ENCODE data around the gene AGFG2.
"Not testable (repeated sequence)": the region's sequence is repeated elsewhere in the genome, so short reads cannot be mapped to it uniquely, and the experiment has no call there.

AGFG2 gene

DNA sequence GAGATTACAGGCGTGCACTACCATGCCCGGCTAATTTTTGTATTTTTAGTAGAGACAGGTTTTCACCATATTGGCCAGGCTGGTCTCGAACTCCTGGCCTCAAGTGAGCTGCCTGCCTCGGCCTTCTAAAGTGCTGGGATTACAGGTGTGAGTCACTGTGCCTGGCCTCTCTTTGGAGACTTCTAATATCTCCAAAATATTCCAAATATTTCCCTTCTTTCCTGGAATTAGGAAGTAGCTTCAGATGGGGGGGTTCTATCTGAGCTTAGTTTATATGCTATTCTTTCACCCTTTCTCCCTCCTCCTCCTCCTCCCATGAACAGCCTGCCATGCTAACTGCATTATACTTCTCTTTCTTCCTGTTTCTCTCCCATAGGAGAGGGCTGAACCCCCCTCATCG, 9.4 kb downstream of the AGFG2 start:
- DNase-seq (ENCODE audit: low spot score) = not testable (repeated sequence)

GRCh38 chr7:100552532-100552931, 13.5 kb downstream of the AGFG2 start:
- no peak for DNase-seq (ENCODE audit: low spot score)

GRCh38 chr7:100553032-100553431, 14.0 kb downstream of the AGFG2 start:
- DNase-seq (ENCODE audit: low spot score) = no peak

DNA sequence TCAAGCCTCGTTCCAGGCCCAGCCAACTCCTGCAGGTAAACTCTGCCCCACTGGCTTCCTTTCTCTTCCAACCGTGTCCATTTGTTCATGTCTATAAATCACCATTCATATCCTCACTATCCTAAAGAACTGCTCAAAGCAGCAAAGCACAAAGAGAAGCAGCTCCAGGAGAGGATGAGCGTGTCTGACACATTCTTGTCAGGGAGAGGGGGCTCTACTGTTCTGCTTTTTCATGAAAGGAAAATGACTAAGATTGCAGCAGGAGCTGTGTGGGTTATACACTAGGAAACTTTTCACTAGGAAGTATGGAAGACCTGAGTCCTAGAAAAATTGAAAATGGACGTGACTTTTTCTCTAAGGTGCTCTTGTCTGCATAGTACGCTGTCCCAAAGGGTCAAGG, 16.7 kb downstream of the AGFG2 start:
- no peak for DNase-seq (ENCODE audit: low spot score)

DNA sequence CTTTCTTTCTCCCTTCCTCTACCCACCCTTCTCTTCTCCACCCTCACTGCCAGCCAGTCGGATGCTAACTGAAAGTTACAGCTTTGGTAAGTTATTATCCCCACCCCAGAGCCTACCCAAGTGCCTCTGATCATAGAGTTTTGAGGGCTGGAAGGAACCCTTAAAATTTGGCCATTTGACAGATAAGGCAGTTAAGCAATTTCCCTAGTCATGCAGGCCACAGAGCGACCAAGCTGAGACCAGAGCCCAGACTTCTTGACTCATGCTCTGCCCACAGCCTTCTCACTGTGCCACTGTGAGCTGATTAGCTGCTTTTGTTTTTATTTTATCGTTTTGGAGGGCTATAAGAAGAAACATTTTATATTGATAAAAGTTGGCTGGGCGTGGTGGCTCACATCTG, 17.5 kb downstream of the AGFG2 start:
- no peak for DNase-seq (ENCODE audit: low spot score)

- DNase-seq (ENCODE audit: low spot score) = no peak
Measured at GRCh38 chr7:100559127-100559526, 20.1 kb downstream of the AGFG2 start.

GRCh38 chr7:100561491-100562194, 22.6 kb downstream of the AGFG2 start:
- no peak for DNase-seq (ENCODE audit: low spot score)

DNA sequence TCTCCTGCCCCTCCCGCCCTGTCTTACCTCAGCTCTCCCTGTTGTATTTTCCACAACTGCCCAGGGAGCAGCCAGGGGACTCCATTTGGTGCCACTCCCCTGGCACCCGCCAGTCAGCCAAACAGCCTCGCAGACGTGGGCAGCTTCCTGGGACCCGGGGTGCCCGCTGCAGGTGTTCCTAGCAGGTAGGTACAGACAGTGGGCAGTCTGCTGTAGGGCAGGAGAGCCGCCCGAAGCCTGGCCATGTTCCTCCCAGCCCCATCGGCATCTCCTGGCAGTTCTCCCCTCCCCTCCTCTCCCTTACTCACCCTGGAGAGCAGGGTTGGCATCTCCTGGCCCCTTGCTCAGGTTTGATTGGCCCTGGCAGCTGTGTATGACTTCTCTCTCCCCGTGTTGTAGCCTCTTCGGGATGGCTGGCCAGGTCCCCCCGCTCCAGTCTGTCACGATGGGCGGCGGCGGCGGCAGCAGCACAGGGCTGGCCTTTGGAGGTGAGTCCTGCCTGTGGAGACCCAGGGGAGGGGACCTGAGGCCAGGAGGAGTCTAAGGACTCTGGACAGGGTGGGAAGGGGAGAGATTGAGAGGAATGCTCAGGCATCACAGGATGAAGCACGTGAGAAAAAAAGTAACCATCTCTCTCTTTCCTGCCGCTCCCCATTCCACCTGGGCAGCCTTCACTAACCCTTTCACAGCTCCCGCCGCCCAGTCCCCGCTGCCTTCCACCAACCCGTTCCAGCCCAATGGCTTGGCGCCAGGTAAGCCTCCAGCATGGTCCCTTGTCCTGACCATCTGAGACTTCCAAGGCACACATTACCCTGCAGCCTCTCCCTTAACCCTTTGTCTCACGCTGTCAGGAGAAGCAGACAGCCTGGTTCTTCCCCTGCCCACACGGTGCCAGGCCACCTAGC, 23.4 kb downstream of the AGFG2 start:
- DNase-seq (ENCODE audit: low spot score) = no peak

- DNase-seq (ENCODE audit: low spot score) = no peak
Measured at GRCh38 chr7:100563100-100563564, 24.1 kb downstream of the AGFG2 start.

GRCh38 chr7:100563809-100564400, 24.9 kb downstream of the AGFG2 start:
- peak; percentile 62 for DNase-seq (ENCODE audit: low spot score)

GRCh38 chr7:100564405-100564804, 25.4 kb downstream of the AGFG2 start:
- DNase-seq (ENCODE audit: low spot score) = not testable (repeated sequence)

- DNase-seq (ENCODE audit: low spot score) = no peak
Measured at GRCh38 chr7:100565133-100565571, 26.1 kb downstream of the AGFG2 start.

DNA sequence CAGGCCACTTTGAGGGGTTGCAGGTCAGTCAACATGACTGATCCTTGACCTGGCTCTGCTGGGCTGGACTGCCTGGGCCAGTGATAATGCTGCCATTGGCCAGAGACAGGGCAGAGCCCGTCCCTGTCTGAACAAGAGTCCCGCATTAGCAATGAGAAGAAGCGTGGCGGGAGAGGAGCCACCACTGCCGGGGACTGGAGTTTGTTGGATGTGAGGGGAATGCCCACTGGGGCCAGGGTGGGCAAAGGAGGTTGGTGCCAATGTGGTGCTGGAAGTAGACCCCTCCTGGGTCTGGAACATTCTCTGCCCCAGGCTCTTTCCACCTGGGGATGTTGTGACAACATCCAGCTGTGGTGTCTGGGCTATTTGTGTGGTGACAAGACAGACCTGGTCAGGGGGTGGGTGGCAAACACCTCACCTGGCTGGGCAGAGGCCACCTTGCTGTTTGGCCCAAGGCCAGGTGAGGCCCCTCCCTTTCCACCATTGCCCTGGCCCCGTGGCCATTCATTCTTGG, 27.1 kb downstream of the AGFG2 start:
- DNase-seq (ENCODE audit: low spot score) = no peak

GRCh38 chr7:100567031-100567730, 28.2 kb downstream of the AGFG2 start:
- no peak for DNase-seq (ENCODE audit: low spot score)

DNA sequence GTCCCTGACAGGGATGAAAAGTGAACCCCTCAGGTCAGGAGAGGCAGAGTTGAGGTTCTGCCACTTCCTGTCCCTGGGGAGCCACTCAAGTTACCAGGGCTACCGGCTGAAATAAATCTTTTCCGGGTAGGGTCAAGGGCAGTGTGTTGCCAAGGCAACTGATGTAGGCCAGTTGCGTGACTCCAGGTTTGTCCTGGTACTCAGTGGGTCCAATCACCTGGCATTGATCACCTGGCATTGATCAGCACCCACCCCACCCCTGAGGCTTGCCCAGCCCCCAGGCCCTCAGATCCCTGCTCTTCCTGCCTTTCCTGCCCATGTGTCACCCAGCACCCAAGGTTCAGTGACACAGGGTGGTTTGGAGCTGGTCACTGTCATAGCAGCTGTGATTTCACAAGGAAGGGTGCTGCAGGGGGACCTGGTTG, 28.8 kb downstream of the AGFG2 start:
- no peak for DNase-seq (ENCODE audit: low spot score)

DNA sequence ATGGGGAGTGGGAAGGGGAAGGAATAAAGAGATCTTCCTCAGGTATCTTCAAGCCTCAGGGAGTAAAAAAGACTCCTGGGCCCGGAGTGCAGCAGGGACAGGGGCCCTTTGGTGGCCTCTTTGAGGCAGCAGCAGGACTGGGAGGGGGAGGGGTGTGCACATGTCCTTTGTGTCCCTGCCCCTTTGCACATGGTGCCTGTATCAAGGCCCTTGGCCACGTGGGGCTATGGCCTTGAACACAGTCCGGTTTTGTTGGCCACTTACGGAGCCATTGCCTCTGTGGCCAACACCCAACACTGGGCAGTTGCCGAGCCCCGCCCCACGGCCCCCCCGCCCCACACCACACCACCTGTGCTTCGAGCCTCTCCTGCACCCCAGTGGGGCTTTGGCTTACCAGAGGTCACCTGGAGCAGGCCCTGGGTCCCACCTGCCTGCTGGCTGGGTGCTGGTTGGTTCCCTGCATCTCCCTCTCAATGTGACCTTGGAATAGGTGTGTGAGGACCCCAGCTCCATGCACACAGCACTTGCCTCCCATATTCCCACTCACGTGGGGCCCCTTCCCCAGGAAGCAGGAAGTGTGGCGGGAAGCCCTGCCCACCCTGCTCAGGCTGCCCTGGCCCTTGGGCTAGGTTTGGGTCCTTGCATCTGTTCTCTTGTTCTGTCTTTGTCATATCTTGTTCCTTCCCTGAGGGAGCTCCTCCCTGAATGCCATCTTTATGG, 29.3 kb downstream of the AGFG2 start:
- DNase-seq (ENCODE audit: low spot score) = no peak

DNA sequence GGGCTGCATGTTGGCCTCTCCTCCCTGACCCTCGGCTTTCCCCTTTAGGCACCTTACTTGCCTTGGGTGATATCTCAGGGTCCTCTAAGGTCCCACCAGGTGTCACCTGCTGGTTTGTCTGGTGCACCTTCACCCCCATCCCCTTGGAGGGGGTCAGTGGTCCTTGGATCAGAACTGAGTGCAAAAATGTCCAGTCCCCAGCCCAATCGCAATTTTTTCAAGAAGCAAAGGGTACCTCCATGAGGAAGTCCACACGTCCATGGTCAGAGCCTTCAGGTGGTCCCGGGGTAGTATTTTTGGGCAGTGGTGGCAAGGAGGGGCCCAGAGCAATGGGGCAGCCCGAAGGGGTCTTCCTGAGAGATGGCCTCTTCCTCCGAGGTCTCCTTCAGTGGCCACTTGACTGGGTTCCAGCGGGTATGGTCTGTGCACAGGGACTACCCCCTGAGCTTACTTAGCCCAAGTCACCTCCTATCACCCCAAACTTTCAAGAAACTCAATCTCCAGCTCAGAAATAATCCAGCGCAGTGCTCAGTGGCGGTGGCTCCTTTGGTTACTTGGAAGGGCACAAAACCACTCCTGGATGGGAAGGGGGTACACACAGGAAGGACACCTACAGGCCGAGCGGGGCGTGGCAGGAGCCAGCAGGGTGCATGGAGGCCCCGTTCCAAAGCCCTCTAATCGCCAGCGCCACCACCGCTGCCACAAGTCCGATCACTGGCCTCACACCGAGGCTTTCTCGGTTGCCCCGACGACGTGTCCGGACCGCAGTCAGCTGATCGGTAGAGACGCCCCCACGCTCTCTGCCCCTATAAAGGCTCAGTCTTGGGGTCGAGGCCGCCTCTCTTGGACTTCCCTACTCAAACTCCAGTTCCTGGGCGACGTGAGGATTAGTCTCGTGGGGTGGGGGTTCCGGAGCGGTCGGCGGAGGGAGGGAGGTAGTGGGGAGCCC, 30.2 kb downstream of the AGFG2 start:
- DNase-seq (ENCODE audit: low spot score) = no peak

DNA sequence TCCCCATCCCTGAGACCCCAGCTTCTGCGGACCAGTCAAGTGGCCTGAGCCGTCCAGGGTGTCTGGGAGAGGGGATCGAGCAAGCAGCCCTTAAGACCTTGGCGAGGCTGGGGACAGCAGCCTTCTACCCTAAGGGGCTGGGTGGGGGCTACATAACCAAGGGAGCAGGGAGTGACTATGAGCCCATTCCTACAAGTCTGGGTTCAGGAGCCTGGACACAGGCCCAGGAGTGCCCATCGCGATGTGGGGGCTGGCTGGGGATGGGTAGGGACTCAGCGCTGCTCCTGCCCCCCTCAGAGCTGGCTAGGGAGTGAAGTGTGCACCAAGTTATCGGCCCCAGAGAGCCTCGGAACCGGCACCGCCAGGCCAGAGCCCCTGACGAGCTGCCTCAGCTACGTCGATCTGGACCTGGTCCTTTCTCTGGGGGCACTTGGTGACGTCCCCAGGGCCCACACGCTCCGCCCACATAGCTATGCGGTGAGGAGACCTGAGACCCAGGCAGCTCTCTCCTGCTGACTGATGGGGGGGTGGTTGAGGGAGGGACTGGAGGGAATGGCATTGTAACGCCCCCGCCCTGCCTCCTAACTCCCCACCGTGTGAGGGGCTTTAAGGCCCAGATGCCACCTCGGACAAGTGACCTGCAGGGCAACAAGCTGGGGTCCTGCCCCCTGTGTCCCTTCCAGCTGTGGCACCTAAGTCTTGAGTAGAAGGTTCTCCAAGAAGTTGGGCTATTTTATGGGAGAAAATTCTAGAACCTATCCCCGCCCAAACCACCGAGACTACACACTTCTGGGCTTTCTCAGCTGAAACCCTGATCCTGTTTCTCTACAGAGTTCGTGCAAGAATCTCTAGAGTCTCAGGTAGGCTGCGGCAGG, 32.2 kb downstream of the AGFG2 start:
- no peak for DNase-seq (ENCODE audit: low spot score)

DNA sequence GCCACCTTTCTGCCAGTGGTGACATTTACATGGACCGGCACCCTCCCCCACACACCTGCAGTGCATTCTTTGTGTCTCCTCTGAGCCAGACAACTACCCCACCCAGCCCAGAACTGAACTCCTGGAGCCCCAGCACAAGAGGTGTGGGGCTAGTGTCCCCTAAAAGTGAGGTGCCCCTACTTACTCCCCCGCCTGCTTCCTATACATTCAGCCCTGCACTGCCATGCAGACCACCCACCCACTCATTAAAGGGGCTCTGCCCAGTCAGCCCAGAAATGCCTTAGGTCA, 32.8 kb downstream of the AGFG2 start:
- DNase-seq (ENCODE audit: low spot score) = no peak

All from SK-N-DZ (cell line).